ENCODE results near the gene KCNIP3.
"Not testable (repeated sequence)": the region's sequence is repeated elsewhere in the genome, so short reads cannot be mapped to it uniquely, and the experiment has no call there.

KCNIP3 gene

GRCh38 chr2:95374451-95374920 lies 77.3 kb downstream of the KCNIP3 start:
- no peak for DNase-seq
- in situ Hi-C loops (cut with HindIII; ENCODE audit: low pct_ligation_motif_present, low pct_unique_long_range_greater_than_20kb, low sequenced_read_pairs): no loop called here

- DNase-seq: no peak
- in situ Hi-C loops (cut with HindIII; ENCODE audit: low pct_ligation_motif_present, low pct_unique_long_range_greater_than_20kb, low sequenced_read_pairs): no loop called here
Observed at GRCh38 chr2:95374921-95375471, 77.8 kb downstream of the KCNIP3 start.

- in situ Hi-C loops (cut with HindIII; ENCODE audit: low pct_ligation_motif_present, low pct_unique_long_range_greater_than_20kb, low sequenced_read_pairs): no loop called here
- DNase-seq: no peak
Observed at GRCh38 chr2:95375532-95376150, 78.5 kb downstream of the KCNIP3 start.

GRCh38 chr2:95376311-95377215 lies 79.4 kb downstream of the KCNIP3 start:
- no peak for DNase-seq
- in situ Hi-C loops (cut with HindIII; ENCODE audit: low pct_ligation_motif_present, low pct_unique_long_range_greater_than_20kb, low sequenced_read_pairs): no loop called here

GRCh38 chr2:95377216-95378123 lies 80.3 kb downstream of the KCNIP3 start:
- in situ Hi-C loops (cut with HindIII; ENCODE audit: low pct_ligation_motif_present, low pct_unique_long_range_greater_than_20kb, low sequenced_read_pairs): no loop called here
- no peak for DNase-seq

GRCh38 chr2:95378281-95378680 lies 81.1 kb downstream of the KCNIP3 start:
- in situ Hi-C loops (cut with HindIII; ENCODE audit: low pct_ligation_motif_present, low pct_unique_long_range_greater_than_20kb, low sequenced_read_pairs); DNase-seq: not testable (repeated sequence)

GRCh38 chr2:95379371-95379831 lies 82.3 kb downstream of the KCNIP3 start:
- in situ Hi-C loops (cut with HindIII; ENCODE audit: low pct_ligation_motif_present, low pct_unique_long_range_greater_than_20kb, low sequenced_read_pairs): no loop called here
- no peak for DNase-seq

- no peak for DNase-seq
- in situ Hi-C loops (cut with HindIII; ENCODE audit: low pct_ligation_motif_present, low pct_unique_long_range_greater_than_20kb, low sequenced_read_pairs): no loop called here
Observed at GRCh38 chr2:95380280-95380679, 83.1 kb downstream of the KCNIP3 start.

GRCh38 chr2:95380731-95381130 lies 83.6 kb downstream of the KCNIP3 start:
- no peak for DNase-seq
- in situ Hi-C loops (cut with HindIII; ENCODE audit: low pct_ligation_motif_present, low pct_unique_long_range_greater_than_20kb, low sequenced_read_pairs): no loop called here

- no peak for DNase-seq
- in situ Hi-C loops (cut with HindIII; ENCODE audit: low pct_ligation_motif_present, low pct_unique_long_range_greater_than_20kb, low sequenced_read_pairs): no loop called here
Observed at GRCh38 chr2:95381212-95382191, 84.4 kb downstream of the KCNIP3 start.

- in situ Hi-C loops (cut with HindIII; ENCODE audit: low pct_ligation_motif_present, low pct_unique_long_range_greater_than_20kb, low sequenced_read_pairs): no loop called here
- no peak for DNase-seq
Observed at GRCh38 chr2:95382192-95382591, 85.0 kb downstream of the KCNIP3 start.

GRCh38 chr2:95382686-95383634 lies 85.8 kb downstream of the KCNIP3 start:
- in situ Hi-C loops (cut with HindIII; ENCODE audit: low pct_ligation_motif_present, low pct_unique_long_range_greater_than_20kb, low sequenced_read_pairs): no loop called here
- no peak for DNase-seq

- in situ Hi-C loops (cut with HindIII; ENCODE audit: low pct_ligation_motif_present, low pct_unique_long_range_greater_than_20kb, low sequenced_read_pairs): no loop called here
Observed at GRCh38 chr2:95383635-95384027, 86.5 kb downstream of the KCNIP3 start.

GRCh38 chr2:95384854-95385569 lies 87.9 kb downstream of the KCNIP3 start:
- DNase-seq: no peak
- in situ Hi-C loops (cut with HindIII; ENCODE audit: low pct_ligation_motif_present, low pct_unique_long_range_greater_than_20kb, low sequenced_read_pairs): no loop called here

More at GRCh38 chr2:95383635-95384027, 86.5 kb downstream of the KCNIP3 start:
- DNase-seq: no peak

- DNase-seq: no peak
- in situ Hi-C loops (cut with HindIII; ENCODE audit: low pct_ligation_motif_present, low pct_unique_long_range_greater_than_20kb, low sequenced_read_pairs): no loop called here
Observed at GRCh38 chr2:95385570-95385984, 88.4 kb downstream of the KCNIP3 start.

- in situ Hi-C loops (cut with HindIII; ENCODE audit: low pct_ligation_motif_present, low pct_unique_long_range_greater_than_20kb, low sequenced_read_pairs): no loop called here
- DNase-seq: no peak
Observed at GRCh38 chr2:95386031-95386430, 88.9 kb downstream of the KCNIP3 start.
